ENCODE results near the gene F3. TPM values are rescaled to one million over a fixed set of nuclear protein-coding genes. Genes with fewer than 3 reads are reported as not detected.
"Not testable (repeated sequence)": the region's sequence is repeated elsewhere in the genome, so short reads cannot be mapped to it uniquely, and the experiment has no call there.

The F3 gene
- total RNA-seq, 1 donor from 2014 or later: 0.93 TPM

DNA sequence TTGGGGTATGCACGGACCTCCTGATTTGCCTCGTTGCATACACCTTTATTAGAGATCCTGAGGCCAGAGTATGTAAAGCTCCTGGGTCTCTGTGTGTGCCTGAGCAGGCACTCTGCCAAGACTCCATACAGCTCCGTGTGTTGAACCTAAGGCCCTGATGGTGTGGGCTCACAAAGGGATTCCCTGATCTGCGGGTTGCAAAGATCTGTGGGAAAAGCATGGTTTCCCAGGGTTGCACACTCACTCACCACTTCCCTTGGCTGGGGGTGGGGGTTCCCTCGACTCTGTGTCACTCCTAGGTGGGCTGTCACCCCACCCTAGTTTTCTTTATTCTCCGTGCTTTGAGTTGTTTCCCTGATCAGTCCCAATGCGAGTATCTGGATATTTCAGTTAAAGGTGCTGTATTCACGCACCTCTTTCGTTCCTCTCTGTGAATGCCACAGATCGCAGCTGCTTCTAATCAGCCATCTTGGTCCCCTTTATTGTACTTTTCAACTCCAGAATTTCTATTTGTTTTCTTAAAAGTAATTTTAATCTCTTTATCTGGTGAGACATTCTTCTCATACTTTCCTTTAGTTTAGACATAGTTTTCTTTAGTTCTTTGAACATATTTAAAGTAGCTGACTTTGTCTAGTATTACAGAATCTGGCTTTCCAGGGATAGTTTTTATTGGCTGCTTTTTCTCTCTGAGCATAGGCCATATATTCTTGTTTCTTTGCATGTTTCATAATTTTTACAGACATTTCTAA is 39.0 kb upstream of the F3 start:
- Mint-ChIP-seq H3K27me3 (ENCODE audit: unreplicated experiment) (no peaks in the 10 kb centered on the region), H3K27ac (ENCODE audit: unreplicated experiment) (no peak overlapping the region), H3K36me3 (ENCODE audit: unreplicated experiment) (peaks cover 36% of the 10 kb centered on the region), H3K4me1 (ENCODE audit: low read depth, unreplicated experiment) (no peaks in the 10 kb centered on the region), H3K9me3 (ENCODE audit: unreplicated experiment) (peaks cover 10% of the 10 kb centered on the region), H3K4me3 (ENCODE audit: unreplicated experiment) (no peak overlapping the region)
- DNase-seq: no peak
- TF ChIP-seq, protein P1, sequence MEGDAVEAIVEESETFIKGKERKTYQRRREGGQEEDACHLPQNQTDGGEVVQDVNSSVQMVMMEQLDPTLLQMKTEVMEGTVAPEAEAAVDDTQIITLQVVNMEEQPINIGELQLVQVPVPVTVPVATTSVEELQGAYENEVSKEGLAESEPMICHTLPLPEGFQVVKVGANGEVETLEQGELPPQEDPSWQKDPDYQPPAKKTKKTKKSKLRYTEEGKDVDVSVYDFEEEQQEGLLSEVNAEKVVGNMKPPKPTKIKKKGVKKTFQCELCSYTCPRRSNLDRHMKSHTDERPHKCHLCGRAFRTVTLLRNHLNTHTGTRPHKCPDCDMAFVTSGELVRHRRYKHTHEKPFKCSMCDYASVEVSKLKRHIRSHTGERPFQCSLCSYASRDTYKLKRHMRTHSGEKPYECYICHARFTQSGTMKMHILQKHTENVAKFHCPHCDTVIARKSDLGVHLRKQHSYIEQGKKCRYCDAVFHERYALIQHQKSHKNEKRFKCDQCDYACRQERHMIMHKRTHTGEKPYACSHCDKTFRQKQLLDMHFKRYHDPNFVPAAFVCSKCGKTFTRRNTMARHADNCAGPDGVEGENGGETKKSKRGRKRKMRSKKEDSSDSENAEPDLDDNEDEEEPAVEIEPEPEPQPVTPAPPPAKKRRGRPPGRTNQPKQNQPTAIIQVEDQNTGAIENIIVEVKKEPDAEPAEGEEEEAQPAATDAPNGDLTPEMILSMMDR (IDR thresholded peaks at IDR 0.05; ENCODE audit: partially characterized antibody, unreplicated experiment): no peak

DNA sequence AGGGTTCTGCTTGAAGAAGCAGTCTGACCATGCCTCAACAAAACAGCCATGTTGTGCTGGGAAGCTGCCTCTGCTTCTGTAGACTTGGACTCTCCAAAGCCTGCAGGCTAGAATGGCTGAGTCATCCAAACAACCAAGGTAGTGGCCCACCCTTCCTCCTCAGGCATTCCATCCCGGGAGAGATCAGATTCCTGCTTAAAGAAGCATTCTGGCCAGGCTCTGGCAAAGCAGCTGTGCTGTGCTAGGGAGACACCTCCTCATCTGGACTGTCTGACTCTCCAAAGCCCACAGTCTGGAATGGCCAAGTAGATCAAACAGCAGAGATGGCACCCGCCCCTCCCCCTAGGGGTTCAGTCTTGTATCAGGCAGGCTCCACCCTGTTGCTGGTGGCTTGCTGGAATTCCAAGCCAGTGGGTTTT is 38.3 kb upstream of the F3 start:
- TF ChIP-seq, protein P1 (IDR thresholded peaks at IDR 0.05; ENCODE audit: partially characterized antibody, unreplicated experiment): no peak
- Mint-ChIP-seq H3K27me3 (ENCODE audit: unreplicated experiment) (no peaks in the 10 kb centered on the region), H3K36me3 (ENCODE audit: unreplicated experiment) (peaks cover 39% of the 10 kb centered on the region), H3K9me3 (ENCODE audit: unreplicated experiment) (peaks cover 10% of the 10 kb centered on the region), H3K4me3 (ENCODE audit: unreplicated experiment) (no peak overlapping the region), H3K4me1 (ENCODE audit: low read depth, unreplicated experiment) (no peaks in the 10 kb centered on the region), H3K27ac (ENCODE audit: unreplicated experiment) (no peak overlapping the region)
- DNase-seq: no peak

DNA sequence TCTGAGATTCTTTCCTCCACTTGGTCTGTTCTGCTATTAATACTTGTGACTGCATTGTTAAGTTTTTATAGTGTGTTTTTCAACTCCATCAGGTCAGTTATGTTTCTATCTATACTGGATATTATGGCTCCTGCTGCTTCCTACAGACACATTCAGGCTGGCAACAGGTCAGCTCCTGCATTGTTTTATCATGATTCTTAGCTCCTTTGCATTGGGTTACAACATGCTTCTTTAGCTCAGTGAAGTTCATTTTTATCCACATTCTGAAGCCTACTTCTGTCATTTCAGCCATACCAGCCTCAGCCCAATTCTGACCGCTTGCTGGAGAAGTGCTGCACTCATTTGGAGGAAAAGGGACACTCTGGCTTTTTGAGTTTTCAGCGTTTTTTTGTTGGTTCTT is 37.3 kb upstream of the F3 start:
- Mint-ChIP-seq H3K27ac (ENCODE audit: unreplicated experiment) (no peak overlapping the region), H3K36me3 (ENCODE audit: unreplicated experiment) (peaks cover 40% of the 10 kb centered on the region), H3K9me3 (ENCODE audit: unreplicated experiment) (peaks cover 10% of the 10 kb centered on the region), H3K4me3 (ENCODE audit: unreplicated experiment) (no peak overlapping the region), H3K4me1 (ENCODE audit: low read depth, unreplicated experiment) (no peaks in the 10 kb centered on the region), H3K27me3 (ENCODE audit: unreplicated experiment) (no peaks in the 10 kb centered on the region)
- TF ChIP-seq, protein P1 (IDR thresholded peaks at IDR 0.05; ENCODE audit: partially characterized antibody, unreplicated experiment): no peak
- DNase-seq: no peak

DNA sequence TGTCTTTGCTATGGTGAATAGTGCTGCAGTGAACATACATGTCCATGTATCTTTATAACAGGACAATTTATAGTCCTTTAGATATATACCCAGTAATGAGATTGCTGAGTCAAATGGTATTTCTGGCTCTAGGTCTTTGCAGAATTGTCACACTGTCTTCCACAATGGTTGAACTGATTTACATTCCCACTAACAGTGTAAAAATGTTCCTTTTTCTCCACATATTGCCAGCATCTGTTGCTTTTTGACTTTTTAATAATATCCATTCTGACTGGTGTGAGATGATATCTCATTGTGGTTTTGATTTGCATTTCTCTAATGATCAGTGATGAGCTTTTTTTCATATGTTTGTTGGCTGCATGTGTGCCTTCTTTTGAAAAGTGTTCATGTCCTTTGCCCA is 32.4 kb upstream of the F3 start:
- Mint-ChIP-seq H3K9me3 (ENCODE audit: unreplicated experiment) (peaks cover 14% of the 10 kb centered on the region), H3K36me3 (ENCODE audit: unreplicated experiment) (peaks cover 47% of the 10 kb centered on the region)
- H3K4me1 Mint-ChIP-seq (ENCODE audit: low read depth, unreplicated experiment); H3K27me3 Mint-ChIP-seq (ENCODE audit: unreplicated experiment); H3K4me3 Mint-ChIP-seq (ENCODE audit: unreplicated experiment); DNase-seq; H3K27ac Mint-ChIP-seq (ENCODE audit: unreplicated experiment): not testable (repeated sequence)

DNA sequence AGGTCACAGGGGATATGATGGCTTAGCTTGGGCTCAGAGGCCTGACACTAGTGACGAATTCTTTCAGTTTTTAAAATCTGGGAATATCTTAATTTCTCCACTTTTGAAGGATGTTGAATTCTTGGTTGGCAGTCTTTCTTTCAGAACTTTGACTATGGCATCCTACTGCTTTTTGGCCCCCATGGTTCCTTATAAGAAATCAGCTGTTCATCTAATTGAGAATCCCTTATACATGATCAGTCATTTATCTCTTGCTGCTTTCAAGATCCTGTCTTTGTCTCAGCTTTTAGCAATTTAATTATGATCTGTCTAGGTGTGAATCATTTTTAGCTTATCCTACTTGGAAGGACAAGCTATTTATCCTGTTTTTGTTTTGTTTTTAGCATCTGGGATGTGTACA is 31.2 kb upstream of the F3 start:
- Mint-ChIP-seq H3K27me3 (ENCODE audit: unreplicated experiment) (no peaks in the 10 kb centered on the region), H3K4me1 (ENCODE audit: low read depth, unreplicated experiment) (no peaks in the 10 kb centered on the region), H3K9me3 (ENCODE audit: unreplicated experiment) (peaks cover 11% of the 10 kb centered on the region), H3K27ac (ENCODE audit: unreplicated experiment) (no peak overlapping the region), H3K4me3 (ENCODE audit: unreplicated experiment) (no peak overlapping the region), H3K36me3 (ENCODE audit: unreplicated experiment) (peaks cover 36% of the 10 kb centered on the region)
- DNase-seq: no peak
- TF ChIP-seq, protein P1 (IDR thresholded peaks at IDR 0.05; ENCODE audit: partially characterized antibody, unreplicated experiment): no peak

DNA sequence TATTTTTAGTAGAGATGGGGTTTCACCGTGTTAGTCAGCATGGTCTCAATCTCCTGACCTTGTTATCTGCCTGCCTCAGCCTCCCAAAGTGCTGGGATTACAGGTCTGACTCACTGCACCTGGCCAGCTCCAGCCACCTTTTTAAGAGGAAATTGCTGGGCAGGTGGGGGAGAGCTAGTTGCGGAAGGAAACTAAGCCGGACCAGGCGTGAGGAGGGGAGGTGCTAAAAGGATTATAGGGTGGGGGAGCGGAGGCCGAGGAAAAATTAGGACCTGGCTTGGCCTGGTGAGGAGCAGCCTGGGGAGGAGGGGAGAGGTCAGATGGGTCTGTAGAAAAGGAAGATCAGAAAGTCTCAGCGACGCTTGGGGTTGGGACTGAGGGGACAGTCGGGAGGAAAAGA is 29.4 kb upstream of the F3 start:
- not testable (repeated sequence) for H3K4me3 Mint-ChIP-seq (ENCODE audit: unreplicated experiment); H3K27me3 Mint-ChIP-seq (ENCODE audit: unreplicated experiment); DNase-seq; H3K27ac Mint-ChIP-seq (ENCODE audit: unreplicated experiment); H3K4me1 Mint-ChIP-seq (ENCODE audit: low read depth, unreplicated experiment); H3K9me3 Mint-ChIP-seq (ENCODE audit: unreplicated experiment)
- H3K36me3 Mint-ChIP-seq (ENCODE audit: unreplicated experiment): peaks cover 24% of the 10 kb centered on the region

DNA sequence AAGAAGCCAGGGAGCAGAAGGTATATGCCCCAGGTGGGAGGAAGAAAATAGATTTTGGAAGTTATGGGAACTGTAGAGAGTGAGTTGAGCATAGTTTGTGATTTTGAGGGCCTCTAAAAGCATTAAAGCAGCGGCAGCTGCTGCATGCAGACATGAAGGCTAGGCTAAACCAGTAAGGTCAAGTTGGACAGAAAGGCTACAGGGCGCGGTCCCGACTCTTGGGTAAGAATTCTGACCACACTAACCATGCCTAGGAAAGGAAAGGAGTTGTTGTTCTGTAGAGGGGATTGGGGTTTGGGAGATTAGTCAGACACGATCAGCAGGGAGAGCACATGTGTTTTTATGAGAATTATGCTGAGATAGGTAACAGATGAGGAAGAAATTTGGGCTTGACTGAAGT is 27.2 kb upstream of the F3 start:
- H3K27ac Mint-ChIP-seq (ENCODE audit: unreplicated experiment); DNase-seq; H3K27me3 Mint-ChIP-seq (ENCODE audit: unreplicated experiment); H3K4me3 Mint-ChIP-seq (ENCODE audit: unreplicated experiment); H3K4me1 Mint-ChIP-seq (ENCODE audit: low read depth, unreplicated experiment); H3K9me3 Mint-ChIP-seq (ENCODE audit: unreplicated experiment): not testable (repeated sequence)
- peaks cover 20% of the 10 kb centered on the region for H3K36me3 Mint-ChIP-seq (ENCODE audit: unreplicated experiment)

DNA sequence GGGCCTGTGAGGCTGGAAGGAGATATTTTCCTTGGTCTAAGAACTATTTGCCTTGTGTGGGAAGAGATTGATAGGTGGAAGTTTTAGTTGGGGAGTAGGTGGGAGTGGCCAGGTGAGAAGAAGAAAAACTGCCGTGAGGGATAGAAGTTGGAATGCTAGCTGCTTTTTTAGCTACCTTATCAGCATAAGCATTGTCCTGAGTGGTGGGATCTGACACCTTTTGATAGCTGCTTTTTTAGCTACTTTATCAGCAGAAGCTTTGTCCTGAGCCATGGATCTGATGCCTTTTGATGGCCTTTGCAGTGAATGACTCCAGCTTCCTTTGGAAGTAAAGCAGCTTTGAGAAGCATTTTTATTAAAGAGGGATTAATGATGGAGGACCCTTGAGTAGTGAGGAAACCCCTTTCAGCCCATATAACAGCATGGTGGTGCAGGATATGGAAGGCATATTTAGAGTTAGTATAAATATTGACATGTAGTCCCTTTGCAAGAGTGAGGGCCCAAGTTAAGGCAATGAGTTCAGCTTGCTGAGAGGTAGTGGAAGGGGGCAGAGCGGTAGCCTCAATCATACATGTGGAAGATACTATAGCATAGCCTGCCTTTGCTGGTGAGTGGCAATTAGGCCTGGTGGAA is 26.5 kb upstream of the F3 start:
- H3K9me3 Mint-ChIP-seq (ENCODE audit: unreplicated experiment); H3K4me1 Mint-ChIP-seq (ENCODE audit: low read depth, unreplicated experiment); DNase-seq; H3K4me3 Mint-ChIP-seq (ENCODE audit: unreplicated experiment); H3K27me3 Mint-ChIP-seq (ENCODE audit: unreplicated experiment); H3K27ac Mint-ChIP-seq (ENCODE audit: unreplicated experiment): not testable (repeated sequence)
- H3K36me3 Mint-ChIP-seq (ENCODE audit: unreplicated experiment): peaks cover 14% of the 10 kb centered on the region

All from glutamatergic neuron (in vitro differentiated cells).